Panc1 (cell line): ENCODE results near the gene SSBP2.

Experiments
- POLR2AphosphoS5 ChIP-seq: IDR thresholded peaks from 2 replicates; pipeline ENCODE4 v1.6.1; 2012; ENCODE audit warnings: mild to moderate bottlenecking, low read depth, low read length, moderate library complexity
- REST ChIP-seq, 2 experiments: IDR thresholded peaks; 2 replicates each; pipeline ENCODE4 v1.6.1; 2011 to 2012; ENCODE audit warnings: low read depth in 2 of 2, control low read depth in 1 of 2, low read length in 1 of 2, mild to moderate bottlenecking in 1 of 2, moderate library complexity in 1 of 2; ENCODE audit not compliant: insufficient read depth in 1 of 2
- TCF7L2 ChIP-seq: IDR thresholded peaks from 2 replicates; pipeline ENCODE4 v1.6.1; 2011; ENCODE audit warnings: mild to moderate bottlenecking, low read depth, low read length, inconsistent platforms
- TF ChIP-seq, protein P1 (sequence below): fragments of 450-650 bp; IDR thresholded peaks from 2 replicates; pipeline ENCODE4 v1.5.1; 2017; ENCODE audit warnings: mild to moderate bottlenecking

DNA sequence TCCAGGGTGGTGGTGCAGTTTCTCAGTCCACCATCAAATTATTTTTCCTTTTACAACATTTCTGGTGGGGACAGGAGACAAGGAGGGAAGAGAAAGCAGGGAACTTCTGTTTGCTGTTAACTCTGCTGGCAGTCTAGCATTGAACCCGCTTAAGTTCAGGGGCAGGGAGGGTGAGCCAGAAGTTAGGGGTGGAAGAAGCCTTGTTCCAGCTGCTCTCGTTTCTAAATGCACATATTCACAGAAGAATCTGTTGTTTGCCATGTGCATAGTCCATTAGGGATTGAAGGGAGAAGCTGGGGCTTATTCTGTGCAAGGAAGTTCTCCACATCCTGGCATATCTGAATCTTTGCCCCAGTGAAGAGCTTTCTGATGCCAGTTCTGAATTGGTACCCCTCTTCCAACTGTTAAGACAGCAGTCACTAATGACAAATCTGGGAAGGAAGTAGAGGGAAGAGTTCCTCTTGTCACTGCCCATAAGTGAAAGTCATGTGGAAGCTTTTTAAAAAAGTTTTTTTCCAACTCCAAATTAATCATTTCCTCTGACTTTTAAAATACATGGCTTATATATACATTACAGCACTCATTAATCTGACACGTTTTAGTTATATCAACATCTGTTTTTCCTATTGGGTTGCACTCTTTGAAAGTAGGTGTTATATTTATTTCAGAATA lies 324.4 kb downstream of the SSBP2 start:
- TF ChIP-seq POLR2AphosphoS5: no peak
- TF ChIP-seq, protein P1, sequence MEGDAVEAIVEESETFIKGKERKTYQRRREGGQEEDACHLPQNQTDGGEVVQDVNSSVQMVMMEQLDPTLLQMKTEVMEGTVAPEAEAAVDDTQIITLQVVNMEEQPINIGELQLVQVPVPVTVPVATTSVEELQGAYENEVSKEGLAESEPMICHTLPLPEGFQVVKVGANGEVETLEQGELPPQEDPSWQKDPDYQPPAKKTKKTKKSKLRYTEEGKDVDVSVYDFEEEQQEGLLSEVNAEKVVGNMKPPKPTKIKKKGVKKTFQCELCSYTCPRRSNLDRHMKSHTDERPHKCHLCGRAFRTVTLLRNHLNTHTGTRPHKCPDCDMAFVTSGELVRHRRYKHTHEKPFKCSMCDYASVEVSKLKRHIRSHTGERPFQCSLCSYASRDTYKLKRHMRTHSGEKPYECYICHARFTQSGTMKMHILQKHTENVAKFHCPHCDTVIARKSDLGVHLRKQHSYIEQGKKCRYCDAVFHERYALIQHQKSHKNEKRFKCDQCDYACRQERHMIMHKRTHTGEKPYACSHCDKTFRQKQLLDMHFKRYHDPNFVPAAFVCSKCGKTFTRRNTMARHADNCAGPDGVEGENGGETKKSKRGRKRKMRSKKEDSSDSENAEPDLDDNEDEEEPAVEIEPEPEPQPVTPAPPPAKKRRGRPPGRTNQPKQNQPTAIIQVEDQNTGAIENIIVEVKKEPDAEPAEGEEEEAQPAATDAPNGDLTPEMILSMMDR: no peak
- no peak for TF ChIP-seq TCF7L2
- TF ChIP-seq REST (IDR thresholded peaks at IDR 0.05; ENCODE audit: insufficient read depth in 1 of 2, low read depth in 2 of 2, low read length in 1 of 2): no peak
